ENCODE measurements around the gene NXPH1.

Gene NXPH1

DNA sequence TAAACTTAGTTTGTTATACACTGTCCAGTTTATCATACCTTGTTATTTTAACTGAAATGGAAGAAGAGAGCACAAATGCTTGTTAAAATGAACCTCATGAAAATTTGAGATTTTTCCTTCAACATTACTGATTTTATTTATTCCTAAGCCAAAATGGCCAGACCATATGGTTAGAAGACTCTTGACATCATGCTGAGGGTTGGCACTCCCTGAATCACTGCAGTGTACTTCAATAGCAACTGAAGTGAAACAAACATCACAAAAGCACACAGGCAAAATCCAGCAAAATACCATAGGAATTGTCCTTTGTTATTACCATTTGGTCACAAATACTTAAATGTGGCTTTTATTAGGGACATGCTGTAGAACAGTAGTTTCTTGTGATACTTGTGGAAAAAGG, 347.8 kb downstream of the NXPH1 start:
- TF ChIP-seq POLR2A (IDR thresholded peaks at IDR 0.05; ENCODE audit: low read length) (no peak), GATA1 (IDR thresholded peaks at IDR 0.05; ENCODE audit: low read depth, low read length) (no peak)
- DNase-seq = no peak

DNA sequence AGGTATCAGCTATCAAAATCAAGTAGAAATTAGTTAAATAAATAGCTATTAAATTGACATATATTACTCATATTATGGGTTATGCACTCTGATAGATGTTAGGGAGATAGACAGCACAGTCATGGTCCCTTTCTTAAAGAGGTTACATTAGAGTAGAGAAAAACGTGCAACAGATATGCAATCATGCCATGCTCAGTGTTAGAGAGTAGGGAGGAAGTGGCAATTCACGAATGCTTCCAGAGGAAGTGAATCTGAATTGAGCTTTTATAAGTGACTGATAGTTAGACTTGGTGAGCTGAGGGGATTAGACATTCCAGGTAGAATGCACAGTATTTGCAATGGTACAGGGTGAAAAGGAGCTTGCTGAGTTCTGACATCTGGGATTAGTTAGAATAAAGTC, 349.8 kb downstream of the NXPH1 start:
- DNase-seq = no peak
- no peak for TF ChIP-seq POLR2A (IDR thresholded peaks at IDR 0.05; ENCODE audit: low read length)
- no peak for TF ChIP-seq GATA1 (IDR thresholded peaks at IDR 0.05; ENCODE audit: low read depth, low read length)

DNA sequence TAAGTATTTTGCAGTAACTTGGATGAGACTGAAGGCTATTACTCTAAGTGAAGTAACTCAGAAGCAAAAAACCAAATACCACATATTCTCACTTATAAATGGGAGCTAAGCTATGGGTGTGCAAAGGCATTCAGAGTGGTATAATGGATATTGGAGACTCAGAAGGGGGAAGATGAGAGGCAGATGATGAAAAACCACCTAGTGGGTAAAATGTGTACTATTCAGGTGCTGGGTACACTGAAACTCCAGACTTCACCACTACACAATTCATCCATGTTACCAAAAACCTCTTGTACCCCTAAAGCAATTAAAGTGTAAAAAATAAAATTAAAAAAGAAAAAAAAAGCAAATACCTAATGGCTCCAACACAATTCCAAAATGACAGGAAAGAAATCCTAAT, 351.7 kb downstream of the NXPH1 start:
- DNase-seq = no peak
- no peak for TF ChIP-seq GATA1 (IDR thresholded peaks at IDR 0.05; ENCODE audit: low read depth, low read length)
- no peak for TF ChIP-seq POLR2A (IDR thresholded peaks at IDR 0.05; ENCODE audit: low read length)

DNA sequence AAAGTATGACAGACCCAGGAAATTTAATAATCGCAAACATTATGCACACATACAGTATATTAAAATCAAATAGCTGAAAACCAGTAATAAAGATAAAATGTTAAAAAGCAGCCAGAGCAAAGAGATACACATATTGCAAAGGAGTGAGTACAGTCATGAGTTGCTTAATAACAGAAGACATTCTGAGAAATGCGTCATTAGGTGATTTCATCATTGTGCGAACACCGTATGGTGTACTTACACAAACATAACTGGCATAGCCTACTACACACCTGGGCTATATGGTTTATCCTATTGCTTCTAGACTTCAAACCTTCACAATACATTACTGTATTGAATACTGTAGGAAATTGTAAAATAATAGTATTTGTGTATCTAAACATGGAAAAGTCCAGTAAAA, 367.6 kb downstream of the NXPH1 start:
- no peak for TF ChIP-seq GATA1 (IDR thresholded peaks at IDR 0.05; ENCODE audit: low read depth, low read length)
- TF ChIP-seq POLR2A (IDR thresholded peaks at IDR 0.05; ENCODE audit: low read length) = no peak
- no peak for DNase-seq

All from erythroblast (primary cell).